HG03342 (cell line): ENCODE results near the gene SPATA20.

Experiments used
- ATAC-seq: cut with Tn5 transposase; IDR thresholded peaks from one replicate; pipeline ENCODE4 v1.9.1; 2021; ENCODE audit warnings: mild to moderate bottlenecking, moderate library complexity; ENCODE audit not compliant: unreplicated experiment

Gene SPATA20

GRCh38 chr17:50557630-50558029 is 10.7 kb downstream of the SPATA20 start:
- ATAC-seq, result no peak

GRCh38 chr17:50558091-50558490 is 11.1 kb downstream of the SPATA20 start:
- ATAC-seq, result no peak

GRCh38 chr17:50558581-50558940 is 11.6 kb downstream of the SPATA20 start:
- ATAC-seq, result no peak

- no peak for ATAC-seq
Measured at GRCh38 chr17:50558941-50559614, 12.1 kb downstream of the SPATA20 start.

DNA sequence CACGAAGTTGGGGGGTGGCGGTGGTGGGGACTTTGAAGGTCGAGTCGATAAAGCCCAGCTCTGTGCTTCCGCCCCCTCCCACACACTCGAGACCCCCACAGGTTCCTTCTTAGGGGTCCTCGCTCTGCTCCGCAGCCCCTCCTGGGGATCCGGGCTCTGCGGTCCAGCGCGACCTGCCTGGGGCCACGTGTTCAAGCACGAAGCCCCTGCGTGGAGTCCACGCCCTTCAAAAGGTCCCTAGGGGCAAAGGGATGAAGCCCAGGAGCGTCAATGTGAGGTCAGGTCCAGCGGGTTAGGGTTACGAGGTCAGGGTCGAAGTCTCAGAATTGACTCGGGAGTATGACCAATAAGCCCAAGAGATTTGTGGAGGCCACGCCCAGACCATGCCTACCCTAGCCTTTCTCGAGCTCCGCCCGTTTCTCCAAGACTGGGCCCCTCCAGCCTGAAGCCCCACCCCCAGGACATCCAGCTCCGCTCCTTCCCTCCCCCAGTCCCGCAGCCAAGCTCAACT is 12.8 kb downstream of the SPATA20 start:
- no peak for ATAC-seq

DNA sequence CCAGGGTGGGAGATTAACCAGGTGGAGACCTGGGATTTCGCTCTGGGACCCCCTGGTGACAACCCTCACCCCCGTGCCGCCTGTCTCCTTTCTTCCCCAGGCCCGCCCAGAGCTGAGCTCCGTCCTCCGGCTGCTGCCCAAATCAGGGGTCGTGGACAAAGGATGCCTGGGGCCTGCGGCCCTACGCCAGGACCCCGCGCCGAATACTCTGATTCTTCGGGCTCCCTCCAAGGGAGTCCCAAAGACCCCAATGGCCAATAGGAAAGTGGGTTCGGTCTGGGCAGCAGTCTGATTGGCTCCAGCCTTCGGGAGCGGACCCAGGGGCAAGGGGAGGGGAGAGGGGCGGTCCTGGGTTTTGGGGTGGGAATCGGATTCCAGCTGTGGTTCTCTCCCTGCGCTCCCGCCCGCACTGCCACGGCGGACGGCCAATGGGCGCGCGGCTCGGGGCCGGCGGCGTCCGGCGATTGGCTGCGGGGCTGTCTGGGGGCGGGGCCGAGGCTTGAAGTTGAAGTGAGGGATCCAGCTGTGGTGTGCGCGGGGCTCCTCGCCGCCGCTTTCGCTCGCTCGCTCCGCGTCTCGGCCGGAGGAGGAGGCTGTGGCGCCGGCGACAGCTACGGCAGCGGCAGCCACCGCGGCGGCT is 13.3 kb downstream of the SPATA20 start, which contains the start of gene CACNA1G:
CACNA1G (plus strand) TSS at position 531 of the 640 bp plus-strand sequence. CDS start 745 bp downstream, outside the sequence.
- peak; percentile 88 for ATAC-seq

- peak; percentile 8 for ATAC-seq
Measured at GRCh38 chr17:50560931-50561745, 14.2 kb downstream of the SPATA20 start.

DNA sequence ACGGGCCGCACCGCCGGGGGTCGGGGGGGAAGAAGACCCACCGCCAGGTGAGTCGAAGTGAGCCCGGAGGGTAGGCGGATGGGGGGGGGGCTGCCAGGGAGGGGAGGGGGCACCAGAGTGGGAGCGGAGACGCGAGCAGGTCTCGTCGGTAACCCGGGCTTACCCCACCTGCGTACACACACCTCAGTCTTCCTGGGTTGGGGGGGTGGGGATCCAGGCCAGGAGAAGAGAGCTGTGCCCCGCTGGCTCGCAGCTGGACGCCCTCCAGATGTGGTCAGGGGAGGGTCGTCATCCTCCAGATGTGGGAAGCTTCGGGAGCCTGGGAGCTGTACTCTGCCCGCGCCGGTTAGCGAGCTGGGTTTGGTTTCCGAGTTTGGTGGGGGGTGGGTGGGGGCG is 14.8 kb downstream of the SPATA20 start:
- no peak for ATAC-seq

- no peak for ATAC-seq
Measured at GRCh38 chr17:50562242-50563091, 15.5 kb downstream of the SPATA20 start.

DNA sequence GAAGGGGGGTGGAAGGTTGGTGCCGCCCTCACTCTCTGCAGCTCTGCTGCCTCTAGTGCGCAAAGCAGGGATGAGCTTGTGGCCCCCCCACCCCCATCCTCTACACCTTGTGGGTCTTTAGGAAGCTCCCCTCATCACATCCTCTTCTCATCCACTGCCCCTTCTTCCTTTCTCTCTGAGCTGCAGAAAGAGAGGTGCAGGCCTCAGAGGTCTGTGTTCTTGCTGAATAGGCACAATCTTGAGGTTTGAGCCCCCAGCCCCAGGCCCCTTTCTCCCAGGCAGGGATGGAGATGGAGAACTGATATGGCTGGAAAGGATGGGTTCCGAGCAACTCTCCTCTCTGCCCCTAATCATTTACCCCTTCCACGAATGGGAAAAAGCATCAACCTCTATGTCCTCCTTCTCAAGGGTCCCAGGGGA is 16.1 kb downstream of the SPATA20 start:
- no peak for ATAC-seq

DNA sequence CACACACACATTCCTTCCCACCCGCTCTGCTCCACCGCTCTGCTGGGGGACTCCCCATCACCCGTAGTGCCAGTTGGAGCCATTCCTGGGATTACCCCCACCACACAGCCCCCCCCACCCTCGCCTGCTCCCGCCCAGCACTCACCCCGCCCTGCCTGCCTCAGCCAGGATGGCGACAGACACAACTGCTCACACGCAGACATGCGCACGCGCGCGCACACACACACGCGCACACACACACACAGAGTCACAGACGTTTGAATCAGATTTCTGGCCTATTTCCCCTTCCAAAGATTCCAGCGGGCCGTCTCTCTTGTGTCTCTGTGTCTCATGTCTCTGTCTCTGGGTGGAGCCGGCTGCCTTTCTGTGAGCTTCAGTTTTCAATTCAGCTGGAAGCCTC is 17.9 kb downstream of the SPATA20 start:
- no peak for ATAC-seq

GRCh38 chr17:50565402-50566350 is 18.7 kb downstream of the SPATA20 start:
- no peak for ATAC-seq

DNA sequence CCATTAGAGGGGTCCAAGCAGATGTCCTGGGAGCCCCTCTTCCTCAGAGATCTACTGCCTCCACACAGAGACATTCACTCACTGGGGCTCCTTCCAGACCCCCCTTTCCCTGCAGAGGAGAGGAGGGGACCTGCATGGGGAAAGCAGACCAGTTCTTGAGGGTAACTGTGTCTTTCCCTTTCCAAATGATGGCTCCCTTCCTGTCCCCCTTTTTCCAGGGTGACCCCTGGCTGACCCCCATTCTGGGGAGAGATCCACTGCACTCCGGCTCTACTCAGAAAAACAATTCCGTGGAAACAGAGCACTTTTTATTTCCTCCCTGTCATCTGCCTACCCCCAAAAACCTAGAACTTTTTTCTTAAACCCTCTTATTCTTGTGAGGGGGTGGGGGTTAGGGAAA is 19.9 kb downstream of the SPATA20 start:
- no peak for ATAC-seq

DNA sequence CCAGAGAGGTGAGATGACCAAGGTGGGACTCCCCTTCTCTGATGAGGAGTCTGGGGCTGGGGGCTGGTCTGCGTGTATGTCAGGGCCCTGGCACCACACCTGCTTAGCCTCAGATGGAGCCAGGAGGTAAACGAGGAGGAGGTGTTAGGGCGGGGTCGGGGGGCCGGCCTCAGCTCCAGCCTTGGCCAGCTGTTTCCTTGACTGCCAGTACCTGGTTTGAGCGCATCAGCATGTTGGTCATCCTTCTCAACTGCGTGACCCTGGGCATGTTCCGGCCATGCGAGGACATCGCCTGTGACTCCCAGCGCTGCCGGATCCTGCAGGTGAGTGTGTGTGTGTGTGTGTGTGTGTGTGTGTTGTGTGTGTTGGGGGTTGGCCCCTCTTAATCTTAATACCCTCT is 21.7 kb downstream of the SPATA20 start:
- no peak for ATAC-seq

DNA sequence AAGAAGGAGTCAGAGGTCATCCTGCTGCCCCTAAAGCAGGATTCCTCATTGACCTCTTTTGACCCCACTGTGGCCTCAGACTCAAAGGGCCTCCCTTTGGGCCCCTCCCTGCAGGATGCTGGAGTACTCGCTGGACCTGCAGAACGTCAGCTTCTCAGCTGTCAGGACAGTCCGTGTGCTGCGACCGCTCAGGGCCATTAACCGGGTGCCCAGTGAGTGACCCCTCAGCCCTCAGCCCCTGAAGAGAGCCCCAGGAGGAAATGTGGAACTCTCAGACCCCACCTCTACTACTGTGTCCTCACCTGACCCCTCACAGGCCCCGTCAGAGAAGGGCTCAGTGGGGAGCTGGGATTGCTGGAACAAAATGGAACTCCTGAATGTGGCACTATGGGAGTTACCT is 22.6 kb downstream of the SPATA20 start:
- ATAC-seq, result no peak

DNA sequence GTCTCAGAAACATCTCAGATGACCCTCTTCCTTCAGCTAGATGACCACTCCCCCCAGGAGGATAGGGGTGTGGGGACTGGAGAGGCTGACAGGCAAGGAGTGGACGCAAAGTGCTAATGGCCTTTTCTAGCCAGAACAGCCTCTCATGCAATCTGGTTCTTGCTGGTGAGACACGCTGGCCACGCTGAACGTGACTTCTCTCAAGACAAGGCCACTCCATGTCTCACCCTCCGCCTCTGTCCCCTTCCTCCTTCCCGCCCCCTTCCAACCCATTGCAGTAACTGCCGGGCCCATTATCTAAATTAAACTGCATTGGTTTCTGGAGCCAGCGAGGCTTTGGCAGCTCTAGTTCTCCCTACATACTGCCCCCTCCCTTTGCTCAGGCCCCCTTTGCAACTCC is 23.1 kb downstream of the SPATA20 start:
- ATAC-seq, result no peak

- ATAC-seq, result no peak
Measured at GRCh38 chr17:50570528-50570927, 23.6 kb downstream of the SPATA20 start.

GRCh38 chr17:50571681-50572080 is 24.7 kb downstream of the SPATA20 start:
- no peak for ATAC-seq

DNA sequence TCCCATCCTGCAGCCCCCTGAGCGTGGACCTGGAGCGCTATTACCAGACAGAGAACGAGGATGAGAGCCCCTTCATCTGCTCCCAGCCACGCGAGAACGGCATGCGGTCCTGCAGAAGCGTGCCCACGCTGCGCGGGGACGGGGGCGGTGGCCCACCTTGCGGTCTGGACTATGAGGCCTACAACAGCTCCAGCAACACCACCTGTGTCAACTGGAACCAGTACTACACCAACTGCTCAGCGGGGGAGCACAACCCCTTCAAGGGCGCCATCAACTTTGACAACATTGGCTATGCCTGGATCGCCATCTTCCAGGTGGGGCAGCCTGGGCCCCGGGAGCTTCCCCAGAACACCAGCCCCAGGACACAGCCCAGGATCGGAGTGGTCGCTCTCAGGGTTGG is 25.6 kb downstream of the SPATA20 start:
- no peak for ATAC-seq
